Measurements from ENCODE around the gene MXRA8. TPM values are rescaled to one million over a fixed set of nuclear protein-coding genes. Genes with fewer than 3 reads are reported as not detected.
A peak's percentile ranks its signal among the peaks of the same experiment; 100 is the strongest.

MXRA8 gene
- total RNA-seq, 1 donor from 2014 or later = 0.16 TPM

GRCh38 chr1:1348420-1349255 is 9.7 kb downstream of the MXRA8 start:
- no peaks in the 10 kb centered on the region for H3K36me3 Mint-ChIP-seq (ENCODE audit: low read depth)
- H3K9me3 Mint-ChIP-seq = no peaks in the 10 kb centered on the region
- peaks cover 10% of the 10 kb centered on the region for H3K27me3 Mint-ChIP-seq
- ATAC-seq (ENCODE audit: low read depth) = peak; percentile 47
- POLR2A ChIA-PET = interaction anchor here (0.5 to 1.4 kb wide), 7 partner anchors 24 to 316 kb away, joined by 3 to 10 read pairs (median 3); partner anchors contain the start of genes AURKAIP1, CCNL2, CPTP and INTS11
- intact Hi-C loops (cut with micrococcal nuclease) = loop anchor here (1.0 kb wide), 3 partner anchors 24 to 40 kb away; partner anchors contain the start of genes AURKAIP1, CPTP, INTS11 and PUSL1
- no peak overlapping the region for H3K27ac Mint-ChIP-seq
- DNase-seq = no peak
- TF ChIP-seq CTCF (IDR thresholded peaks at IDR 0.05) = no peak
- CTCF ChIA-PET = interaction anchor here (0.8 kb wide), 1 partner anchor 156 kb away, joined by 3 read pairs; no protein-coding TSS in a partner anchor
- H3K4me1 Mint-ChIP-seq = peaks cover 27% of the 10 kb centered on the region
- peak overlapping the region; percentile 77 for H3K4me3 Mint-ChIP-seq

- peak overlapping the region; percentile 77 for H3K4me3 Mint-ChIP-seq
- TF ChIP-seq CTCF (IDR thresholded peaks at IDR 0.05) = no peak
- DNase-seq (no peak), ATAC-seq (ENCODE audit: low read depth) (no peak)
- H3K4me1 Mint-ChIP-seq = peaks cover 22% of the 10 kb centered on the region
- no peak overlapping the region for H3K27ac Mint-ChIP-seq
- H3K27me3 Mint-ChIP-seq = peaks cover 9% of the 10 kb centered on the region
- intact Hi-C loops (cut with micrococcal nuclease) = no loop called here
- H3K36me3 Mint-ChIP-seq (ENCODE audit: low read depth) = no peaks in the 10 kb centered on the region
- ChIA-PET CTCF (interaction anchor here (0.8 kb wide), 1 partner anchor 157 kb away, joined by 3 read pairs; no protein-coding TSS in a partner anchor), POLR2A (interaction anchor here (0.6 to 1.4 kb wide), 6 partner anchors 23 to 316 kb away, joined by 3 to 10 read pairs (median 3); partner anchors contain the start of genes AURKAIP1, CCNL2, CPTP and INTS11)
- H3K9me3 Mint-ChIP-seq = no peaks in the 10 kb centered on the region
These were observed 10.5 kb downstream of the MXRA8 start for GRCh38 chr1:1347663-1348419.

GRCh38 chr1:1347026-1347595 is 11.2 kb downstream of the MXRA8 start:
- Mint-ChIP-seq H3K4me3 (peak overlapping the region; percentile 44), H3K27me3 (peaks cover 1% of the 10 kb centered on the region), H3K4me1 (peaks cover 15% of the 10 kb centered on the region), H3K9me3 (no peaks in the 10 kb centered on the region), H3K27ac (peak overlapping the region; percentile 46), H3K36me3 (ENCODE audit: low read depth) (no peaks in the 10 kb centered on the region)
- DNase-seq (no peak), ATAC-seq (ENCODE audit: low read depth) (no peak)
- POLR2A ChIA-PET = interaction anchor here (1.2 to 1.4 kb wide), 2 partner anchors 22 to 28 kb away, joined by 3 to 10 read pairs; partner anchors contain the start of genes AURKAIP1, CPTP and INTS11
- intact Hi-C loops (cut with micrococcal nuclease) = no loop called here
- no peak for TF ChIP-seq CTCF (IDR thresholded peaks at IDR 0.05)
- CTCF ChIA-PET = no interaction called here

GRCh38 chr1:1346501-1346890 is 11.9 kb downstream of the MXRA8 start:
- Mint-ChIP-seq H3K4me3 (peak overlapping the region; percentile 44), H3K27ac (no peak overlapping the region), H3K27me3 (no peaks in the 10 kb centered on the region), H3K36me3 (ENCODE audit: low read depth) (no peaks in the 10 kb centered on the region), H3K9me3 (no peaks in the 10 kb centered on the region), H3K4me1 (peaks cover 13% of the 10 kb centered on the region)
- DNase-seq (no peak), ATAC-seq (ENCODE audit: low read depth) (no peak)
- ChIA-PET POLR2A (no interaction called here), CTCF (no interaction called here)
- intact Hi-C loops (cut with micrococcal nuclease) = no loop called here
- TF ChIP-seq CTCF (IDR thresholded peaks at IDR 0.05) = no peak

All from activated B cell treated with CpG ODN at 0.5 μM for 24 hours (primary cell).